NCI-H146 treated with DMSO at 0.1 percent for 48 hours (cell line): Measurements from ENCODE around the gene NTRK3.

Experiments used
- DNase-seq: peaks from one replicate; lab custom pipeline; 2025; ENCODE audit not compliant: unreplicated experiment; lab: John Stamatoyannopoulos, UW

The NTRK3 gene

GRCh38 chr15:88187195-88187594, 69.3 kb downstream of the NTRK3 start:
- no peak for DNase-seq

- no peak for DNase-seq
Observed at GRCh38 chr15:88185584-88185983, 71.0 kb downstream of the NTRK3 start.

- no peak for DNase-seq
Observed at GRCh38 chr15:88181613-88182012, 74.9 kb downstream of the NTRK3 start.

- DNase-seq = no peak
Observed at GRCh38 chr15:88179562-88179961, 77.0 kb downstream of the NTRK3 start.

- DNase-seq = no peak
Observed at GRCh38 chr15:88178631-88179030, 77.9 kb downstream of the NTRK3 start.

GRCh38 chr15:88177451-88177850, 79.1 kb downstream of the NTRK3 start:
- DNase-seq = no peak

GRCh38 chr15:88174571-88174970, 82.0 kb downstream of the NTRK3 start:
- no peak for DNase-seq

- DNase-seq = no peak
Observed at GRCh38 chr15:88166082-88166993, 90.2 kb downstream of the NTRK3 start.

GRCh38 chr15:88161636-88162035, 94.9 kb downstream of the NTRK3 start:
- no peak for DNase-seq

GRCh38 chr15:88155310-88155709, 101.2 kb downstream of the NTRK3 start:
- DNase-seq = no peak

- no peak for DNase-seq
Observed at GRCh38 chr15:88152672-88153071, 103.9 kb downstream of the NTRK3 start.

- DNase-seq = no peak
Observed at GRCh38 chr15:88147760-88148159, 108.8 kb downstream of the NTRK3 start.

- no peak for DNase-seq
Observed at GRCh38 chr15:88144921-88145653, 111.5 kb downstream of the NTRK3 start.

- no peak for DNase-seq
Observed at GRCh38 chr15:88142121-88142520, 114.4 kb downstream of the NTRK3 start.

- no peak for DNase-seq
Observed at GRCh38 chr15:88141269-88141889, 115.2 kb downstream of the NTRK3 start.

- DNase-seq = no peak
Observed at GRCh38 chr15:88140398-88140797, 116.1 kb downstream of the NTRK3 start.

GRCh38 chr15:88139936-88140335, 116.6 kb downstream of the NTRK3 start:
- DNase-seq = no peak

GRCh38 chr15:88133795-88134194, 122.7 kb downstream of the NTRK3 start:
- no peak for DNase-seq

GRCh38 chr15:88132499-88132898, 124.0 kb downstream of the NTRK3 start:
- DNase-seq = no peak

- DNase-seq = no peak
Observed at GRCh38 chr15:88131937-88132336, 124.6 kb downstream of the NTRK3 start.

- no peak for DNase-seq
Observed at GRCh38 chr15:88127432-88127790, 129.1 kb downstream of the NTRK3 start.
